GM18858 (cell line): ENCODE data around the gene ZFPM1.

ENCODE experiments used
- ATAC-seq: cut with Tn5 transposase; IDR thresholded peaks from one replicate; pipeline ENCODE4 v1.9.1; 2021; ENCODE audit not compliant: unreplicated experiment

The ZFPM1 gene

DNA sequence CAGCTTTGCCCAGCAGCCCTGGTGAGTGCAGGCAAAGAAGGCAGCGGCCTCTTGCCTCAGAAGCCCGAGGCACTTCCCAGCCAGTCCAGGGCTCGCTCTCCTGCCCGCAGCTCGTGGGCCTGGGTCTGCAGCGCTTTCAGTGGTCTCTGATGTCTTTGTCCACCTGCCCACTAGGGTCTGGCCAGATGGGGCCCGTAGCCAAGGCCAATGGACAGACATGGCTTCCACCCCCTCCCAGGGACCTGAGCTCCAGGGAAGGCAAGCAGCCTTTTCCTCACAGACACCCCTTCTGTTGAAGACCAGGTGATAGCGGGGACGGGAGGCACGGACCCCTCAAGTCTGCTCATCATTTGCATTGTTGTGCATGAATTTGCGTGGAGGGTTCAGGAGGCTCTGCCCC, 83.4 kb downstream of the ZFPM1 start:
- no peak for ATAC-seq

DNA sequence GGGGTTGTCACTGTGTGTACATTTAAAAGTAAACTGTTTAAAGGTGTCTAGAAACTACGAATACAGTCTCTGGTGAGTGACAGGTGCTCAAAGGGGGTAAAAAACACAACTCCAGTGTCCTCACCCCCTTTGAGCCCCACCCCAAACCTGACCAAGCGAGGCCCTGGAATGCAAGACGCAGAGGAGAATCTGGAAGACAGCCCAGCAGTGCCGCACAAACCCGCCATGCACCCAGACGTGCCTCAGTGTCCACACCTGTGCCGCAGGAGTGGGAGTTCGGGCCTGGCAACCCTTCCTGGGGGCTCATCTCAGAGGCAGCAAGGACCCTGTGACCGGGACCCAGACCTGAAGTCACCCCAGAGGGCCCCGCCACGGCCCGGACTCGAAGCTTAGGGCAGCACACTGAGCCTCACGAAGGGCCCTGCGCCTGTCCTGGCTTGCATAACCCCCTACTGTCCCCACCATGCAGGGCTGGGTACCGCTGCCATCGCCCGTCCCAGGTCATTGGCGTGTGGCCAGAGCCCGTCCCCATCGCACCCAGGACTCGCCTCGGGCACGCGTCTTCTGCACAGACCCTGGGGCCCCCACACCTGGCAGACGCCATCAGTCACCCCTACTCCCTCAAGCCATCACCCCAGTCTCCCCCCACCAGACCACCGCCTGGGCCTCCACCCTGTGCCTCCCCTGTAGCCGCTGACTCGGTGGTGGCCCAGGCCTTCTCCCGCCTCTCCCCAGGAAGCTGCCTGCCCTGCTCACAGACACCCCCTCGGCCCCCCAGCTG, 84.1 kb downstream of the ZFPM1 start:
- ATAC-seq, result no peak

DNA sequence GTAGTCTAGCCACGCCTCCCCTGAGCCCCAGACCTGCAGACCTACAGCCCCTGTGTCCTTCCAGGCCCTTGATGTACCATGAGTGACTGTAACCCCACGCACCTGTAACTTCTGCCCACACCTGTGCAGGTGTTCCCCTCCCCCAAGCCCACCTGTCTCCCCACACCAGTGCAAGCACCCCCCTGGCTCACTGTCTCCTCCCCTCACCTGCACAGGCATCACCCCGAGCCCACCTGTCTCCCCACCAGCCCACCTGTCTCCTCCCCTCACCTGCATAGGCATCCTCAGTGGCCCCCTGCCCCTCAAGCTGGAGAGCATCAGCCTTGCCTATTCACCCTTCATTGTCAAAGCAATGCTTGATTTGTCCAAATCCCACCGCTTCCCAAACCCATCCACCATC, 84.8 kb downstream of the ZFPM1 start:
- no peak for ATAC-seq

DNA sequence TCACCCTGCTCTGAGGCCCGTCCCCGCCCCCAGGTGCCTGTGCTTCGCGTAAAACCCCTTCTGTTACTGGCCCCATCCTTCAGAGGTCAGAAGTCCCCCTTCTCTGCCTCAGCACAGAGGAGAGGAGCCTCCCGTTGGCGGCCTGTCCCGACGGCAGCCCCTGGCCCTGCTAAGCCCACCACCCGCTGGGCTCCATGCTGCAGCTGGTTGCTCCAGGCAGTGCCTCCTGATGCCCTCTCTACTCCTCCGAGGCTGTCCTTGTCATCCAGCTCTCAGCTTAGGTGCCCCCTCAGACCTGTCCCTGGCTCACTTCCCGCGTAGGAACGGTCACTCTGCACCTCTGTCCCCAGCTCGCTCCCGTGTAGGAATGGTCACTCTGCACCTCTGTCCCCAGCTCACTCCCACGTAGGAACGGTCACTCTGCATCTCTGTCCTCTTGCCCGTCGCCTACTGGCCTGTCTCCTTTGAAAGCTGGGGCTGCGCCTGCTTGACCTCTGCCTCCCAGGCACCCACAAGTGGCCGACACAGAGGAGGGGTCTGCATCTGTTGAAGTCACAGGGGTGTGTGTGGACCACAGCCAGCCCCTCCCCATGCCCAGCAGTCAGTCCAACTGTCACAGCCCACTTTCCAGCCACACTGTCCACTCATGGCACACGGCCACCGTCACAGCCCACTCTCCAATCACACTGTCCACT, 85.4 kb downstream of the ZFPM1 start:
- no peak for ATAC-seq

DNA sequence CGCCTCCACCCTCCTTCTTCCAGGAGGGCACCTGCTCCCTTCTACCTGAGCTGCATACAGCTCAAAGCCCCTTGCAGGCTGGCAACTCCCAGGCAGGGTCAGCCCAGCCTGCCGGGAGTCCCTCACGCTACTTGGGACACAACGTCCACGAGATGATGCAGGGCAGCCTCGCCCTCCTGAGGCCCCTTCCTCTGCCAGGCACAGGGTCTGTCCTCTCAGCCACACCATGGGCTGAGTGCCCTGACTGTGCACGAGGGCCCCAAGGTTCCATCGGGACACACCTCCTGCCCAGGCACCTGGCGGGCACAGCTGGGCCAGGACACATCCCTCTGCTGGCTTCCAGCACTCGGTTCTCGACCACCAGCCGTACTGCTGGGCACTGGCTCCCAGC, 86.2 kb downstream of the ZFPM1 start:
- ATAC-seq, result no peak

DNA sequence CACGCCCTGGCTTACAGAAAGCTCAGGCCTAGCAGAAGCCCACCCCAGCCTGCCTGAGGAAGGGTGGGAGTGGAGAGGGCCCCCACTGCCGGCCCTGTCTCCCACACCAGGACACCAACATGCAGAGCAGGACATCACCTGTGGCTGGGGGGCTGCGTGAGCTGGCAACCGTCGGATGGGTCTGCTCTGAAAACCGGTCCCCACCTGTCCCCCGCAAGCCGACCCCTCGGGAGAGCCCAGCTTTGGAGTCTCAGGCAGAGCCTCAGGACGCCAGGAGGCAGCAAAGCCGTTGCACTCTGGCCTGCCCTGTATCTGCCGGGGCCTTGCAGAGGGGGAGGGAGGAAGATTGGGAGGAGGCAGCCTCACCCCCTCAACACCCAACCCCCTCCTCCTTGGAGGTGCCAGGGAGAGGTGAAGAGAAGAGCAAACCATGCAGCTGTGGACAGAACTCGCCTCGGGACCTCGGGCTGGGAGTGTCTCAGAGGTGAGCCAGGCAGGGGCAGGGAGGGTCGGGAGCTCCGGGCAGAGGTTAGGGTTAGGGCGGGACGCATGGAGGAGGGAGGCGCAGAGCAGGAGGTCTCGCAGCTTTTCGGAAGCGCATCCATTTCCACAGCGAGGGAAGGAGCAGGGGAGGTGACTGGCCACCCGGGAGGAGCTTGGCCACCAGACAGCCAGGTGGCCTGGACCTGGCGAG, 86.7 kb downstream of the ZFPM1 start:
- no peak for ATAC-seq

DNA sequence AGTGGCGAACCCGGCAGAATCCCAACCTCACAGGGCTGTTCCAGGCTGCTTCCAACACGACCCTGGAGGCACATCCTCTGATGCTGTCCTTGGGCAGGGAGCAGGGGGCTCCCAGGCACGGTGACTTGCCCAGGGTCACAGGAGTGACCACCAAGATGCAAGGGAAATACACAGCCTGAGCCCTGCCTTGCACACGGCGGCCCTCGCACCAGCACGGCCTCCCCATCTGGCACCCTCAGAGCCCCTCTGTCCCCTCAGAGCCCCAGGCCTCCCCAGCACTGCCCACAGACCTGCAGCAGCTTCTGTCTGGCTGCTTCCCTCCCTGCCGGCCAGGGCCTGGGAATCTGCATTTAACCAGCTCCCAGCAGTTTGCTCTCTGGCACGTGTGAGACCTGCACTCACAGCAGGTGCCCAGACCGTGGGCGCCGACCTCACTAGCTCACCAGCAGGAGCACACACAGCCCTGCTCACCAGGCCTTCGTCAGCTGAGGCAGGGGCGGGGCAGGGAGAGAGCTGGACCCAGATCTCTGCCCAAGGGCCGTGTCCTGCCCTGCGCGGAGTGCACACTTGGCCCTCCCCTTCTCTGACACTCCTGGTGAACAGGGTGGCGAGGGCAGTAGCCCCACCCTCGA, 87.4 kb downstream of the ZFPM1 start:
- ATAC-seq, result no peak

DNA sequence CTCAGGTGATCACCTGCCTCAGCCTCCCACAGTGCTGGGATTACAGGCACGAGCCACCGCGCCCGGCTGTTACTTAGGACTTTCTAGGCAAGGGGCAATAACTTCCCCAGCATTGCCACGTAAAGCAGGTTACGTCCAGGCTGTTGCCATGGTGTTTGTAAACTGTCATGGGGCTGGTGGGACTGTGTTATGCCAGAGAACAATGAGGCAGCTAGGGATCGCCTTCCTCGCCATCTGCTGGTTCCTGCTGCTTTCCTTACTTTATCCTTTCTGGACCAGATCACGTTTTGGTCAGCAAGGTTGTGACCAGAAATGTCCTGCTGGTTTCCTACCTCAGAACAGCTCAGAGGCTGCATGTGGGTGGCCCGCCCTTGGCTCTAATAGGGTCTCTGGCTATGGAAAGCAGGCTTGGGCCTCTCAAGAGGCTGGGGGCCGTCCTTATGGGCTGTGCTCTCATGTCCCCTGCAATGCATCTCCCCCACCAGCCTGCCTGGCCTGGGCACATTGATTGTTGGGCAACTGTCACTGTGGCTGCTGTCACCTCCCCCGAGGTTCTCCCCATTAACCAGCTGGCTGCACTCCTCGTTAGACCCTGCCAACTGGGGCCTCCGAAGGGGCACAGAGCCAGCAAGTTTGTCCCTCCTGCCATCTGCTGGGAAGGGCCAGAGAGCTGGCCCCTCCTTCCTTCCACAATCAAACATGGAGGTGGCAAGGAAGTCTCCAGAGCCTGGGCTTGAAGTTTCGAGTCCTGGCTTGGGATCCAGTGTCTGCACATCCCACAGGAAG, 88.9 kb downstream of the ZFPM1 start:
- ATAC-seq, result no peak

DNA sequence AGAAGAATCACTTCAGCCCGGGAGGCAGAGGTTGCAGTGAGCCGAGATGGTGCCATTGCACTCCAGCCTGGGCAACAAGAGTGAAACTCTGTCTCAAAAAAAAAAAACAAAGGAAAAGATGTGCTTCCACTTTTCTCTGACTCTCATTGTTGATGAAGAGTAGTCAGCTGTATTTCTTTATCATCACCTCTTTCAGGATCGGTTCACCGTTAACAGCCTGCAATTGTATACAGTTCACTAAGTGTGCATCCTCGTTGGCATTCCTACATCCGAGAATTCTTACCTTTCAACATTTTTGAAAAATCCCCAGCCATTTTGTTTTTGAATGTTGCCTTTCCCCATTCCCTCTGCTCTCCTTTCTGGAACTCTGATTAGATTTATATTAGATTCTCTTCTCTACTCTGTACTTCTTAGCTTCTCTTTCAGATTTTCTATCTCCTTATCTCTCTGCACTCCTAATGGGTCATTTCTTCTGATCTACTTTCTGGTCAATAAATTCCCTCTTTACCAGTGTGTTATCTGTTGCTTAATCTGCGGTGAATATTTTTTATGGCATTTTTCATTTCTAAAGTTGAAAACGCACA, 90.2 kb downstream of the ZFPM1 start:
- no peak for ATAC-seq

DNA sequence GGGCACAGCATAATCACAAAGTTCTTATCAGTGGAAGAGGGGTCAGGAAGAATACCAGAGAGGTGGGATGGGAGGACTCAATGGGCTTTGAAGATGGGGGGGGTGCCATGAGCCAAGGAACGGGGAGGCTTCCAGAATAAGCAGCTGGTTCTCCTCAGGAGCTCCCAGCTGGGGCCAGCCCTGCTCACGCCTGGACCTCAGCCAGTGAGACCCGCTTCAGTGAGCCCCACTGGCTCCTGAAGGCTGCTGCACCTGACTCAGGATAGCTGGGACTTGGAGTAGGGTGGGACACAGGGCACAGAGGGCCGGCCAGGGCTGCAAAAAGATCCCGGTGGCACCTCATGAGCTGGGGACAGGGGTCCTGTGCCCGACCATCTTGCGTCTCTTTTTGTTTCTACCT, 92.7 kb downstream of the ZFPM1 start:
- ATAC-seq, result no peak

DNA sequence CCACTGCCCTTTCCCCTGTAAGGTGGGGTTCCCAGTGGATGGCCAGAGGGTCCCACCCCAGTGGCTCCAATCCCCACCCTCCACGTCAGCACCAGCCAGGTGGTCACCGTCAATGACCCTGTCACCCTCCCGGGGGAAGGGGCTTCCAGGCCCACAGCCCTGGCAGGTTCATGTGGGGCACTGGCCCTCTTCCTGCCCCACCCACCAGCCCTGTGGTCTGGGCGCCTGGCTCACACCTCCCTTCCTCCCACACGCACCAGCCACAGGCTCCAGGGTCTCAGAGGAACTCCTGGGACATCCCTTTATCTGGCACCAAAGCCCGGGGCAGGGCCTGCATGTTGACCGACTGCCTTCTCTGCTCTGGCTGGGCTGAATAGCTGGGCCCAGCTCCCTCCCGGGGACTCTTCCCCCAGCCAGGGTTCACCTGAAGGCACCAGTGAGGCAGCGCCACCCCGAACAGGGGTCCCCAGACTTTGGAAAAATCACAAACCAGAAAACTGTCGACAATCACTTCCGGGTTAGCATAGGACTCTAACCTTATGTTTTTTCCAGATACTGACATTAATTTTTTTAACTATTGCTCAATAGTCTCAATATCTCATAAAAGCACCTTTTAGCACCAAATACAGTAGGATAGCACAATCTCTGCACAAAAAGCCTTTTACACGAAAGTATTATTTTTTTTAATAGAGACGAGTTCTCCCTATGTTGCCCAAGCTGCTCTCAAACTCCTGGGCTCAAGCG, 95.2 kb downstream of the ZFPM1 start:
- ATAC-seq, result no peak

DNA sequence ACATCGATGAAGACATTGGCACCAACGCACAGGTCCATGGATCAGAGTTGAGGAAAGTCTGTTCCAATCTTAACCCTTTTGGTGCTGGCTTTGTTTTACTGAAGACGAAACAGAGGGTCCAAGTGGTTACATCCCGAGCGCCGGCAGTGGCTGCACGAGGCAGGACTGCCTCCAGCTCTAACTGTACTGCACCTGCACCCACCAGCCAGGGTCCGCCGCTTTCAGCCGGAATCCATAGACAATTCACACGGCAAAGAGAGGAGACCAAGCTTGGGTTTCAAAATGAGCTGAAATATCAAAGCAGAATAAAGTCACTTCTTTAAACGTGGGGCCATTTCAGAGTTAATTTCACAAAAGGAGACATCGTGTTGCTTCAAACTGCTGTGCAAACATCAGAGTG, 95.9 kb downstream of the ZFPM1 start:
- no peak for ATAC-seq

DNA sequence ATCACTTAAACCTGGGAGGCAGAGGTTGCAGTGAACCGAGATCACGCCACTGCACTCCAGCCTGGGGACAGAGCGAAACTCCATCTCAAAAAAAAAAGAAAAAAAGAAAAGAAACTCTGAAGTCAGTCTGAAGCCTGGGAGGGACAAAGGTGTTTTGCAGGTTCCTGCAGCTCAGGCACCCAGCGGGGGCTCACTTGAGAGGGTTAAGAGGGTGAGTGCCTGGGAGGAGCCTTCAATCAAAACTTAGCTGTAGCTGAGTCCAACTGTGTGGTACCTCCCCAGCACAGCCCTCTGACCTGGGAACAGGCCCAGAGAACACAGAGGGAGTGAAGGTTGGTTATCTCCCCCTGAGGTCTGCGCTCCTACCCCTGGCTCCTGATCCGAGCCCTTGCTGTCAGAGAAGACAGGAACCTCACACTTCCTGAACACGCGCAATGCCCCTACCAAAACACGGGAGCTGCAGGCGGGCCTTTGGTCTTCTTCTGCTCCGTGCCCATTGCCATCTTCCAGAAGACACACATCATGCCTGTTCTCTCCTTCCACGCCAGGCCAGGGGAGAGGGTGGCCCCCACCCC, 96.7 kb downstream of the ZFPM1 start:
- ATAC-seq, result no peak

DNA sequence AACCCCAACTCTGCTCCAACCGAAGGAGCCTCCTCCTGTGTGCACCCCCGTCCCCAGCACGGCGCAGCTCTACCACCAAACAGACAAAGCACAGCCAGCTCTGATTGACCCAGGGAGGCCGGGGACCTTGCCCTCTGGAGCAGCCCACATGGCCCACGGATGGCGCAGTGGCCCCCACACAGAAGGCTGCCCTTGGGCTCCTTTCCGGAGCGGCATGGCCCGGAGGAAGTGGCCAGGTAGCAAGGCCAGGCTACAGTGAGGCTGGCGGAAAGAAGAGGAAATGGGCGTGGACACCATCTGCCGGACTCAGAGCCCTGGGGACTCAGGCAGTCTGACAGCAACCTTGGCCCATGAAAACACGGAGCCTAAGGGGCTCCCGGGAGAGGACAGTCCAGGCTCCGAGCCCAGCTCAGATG, 97.2 kb downstream of the ZFPM1 start:
- ATAC-seq, result no peak

DNA sequence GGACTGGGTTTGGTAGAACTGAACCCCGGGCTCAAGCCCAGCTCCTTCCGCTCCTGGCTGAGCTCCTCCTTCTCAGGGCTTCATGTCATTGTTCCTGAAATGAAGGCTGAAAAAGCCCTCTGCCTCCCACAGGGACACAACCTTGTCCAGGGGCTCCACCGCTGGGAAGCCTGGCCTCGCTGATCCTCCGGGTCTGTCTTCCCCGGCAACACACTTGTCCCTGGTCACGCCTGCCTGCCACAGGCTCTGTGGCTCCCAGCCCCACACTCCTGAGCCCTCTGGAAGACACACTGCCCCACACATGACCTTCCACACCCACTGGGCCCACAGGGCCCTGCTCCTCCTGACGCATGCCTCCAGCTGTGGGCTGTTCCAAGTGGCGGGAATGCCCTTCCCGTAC, 99.1 kb downstream of the ZFPM1 start:
- ATAC-seq, result no peak

DNA sequence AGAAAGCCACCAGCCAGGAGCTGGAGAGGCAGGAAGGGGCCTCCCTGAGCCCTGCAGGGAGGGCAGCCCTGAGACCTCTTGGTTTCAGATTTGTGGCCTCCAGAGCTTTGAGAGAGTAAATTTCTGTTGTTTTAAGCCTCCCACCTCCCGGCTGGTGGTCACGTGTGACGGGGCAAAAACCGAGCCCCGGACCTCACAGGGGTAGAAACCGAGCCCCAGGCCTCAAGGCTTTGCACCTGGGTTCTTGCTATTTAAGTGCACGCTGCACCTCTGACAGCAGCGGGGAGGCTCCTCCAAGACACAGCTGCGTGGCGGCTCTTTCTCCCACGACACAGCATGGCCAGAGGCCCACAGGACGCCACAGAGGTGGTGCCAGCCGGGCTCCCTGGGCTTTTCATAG, 99.7 kb downstream of the ZFPM1 start:
- ATAC-seq, result no peak

DNA sequence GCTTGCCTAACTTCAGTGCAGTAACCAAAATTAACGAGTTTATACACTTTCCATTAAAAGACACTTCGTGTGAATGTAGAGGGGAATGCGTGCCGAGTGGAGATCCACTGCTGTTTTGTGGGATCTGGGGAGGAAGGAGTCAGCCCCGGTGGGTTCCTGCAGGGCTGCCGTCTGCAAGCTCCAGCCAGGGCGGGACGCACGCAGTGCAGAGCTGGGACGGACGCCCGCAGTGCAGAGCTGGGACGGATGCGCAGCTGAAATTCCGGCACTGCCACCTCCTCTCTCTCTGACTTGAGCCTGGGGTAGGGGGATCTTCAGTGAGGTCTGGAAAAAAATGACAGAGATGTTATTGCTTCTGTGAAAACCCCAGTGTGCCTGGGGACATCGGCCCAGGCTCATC, 100.7 kb downstream of the ZFPM1 start:
- no peak for ATAC-seq

DNA sequence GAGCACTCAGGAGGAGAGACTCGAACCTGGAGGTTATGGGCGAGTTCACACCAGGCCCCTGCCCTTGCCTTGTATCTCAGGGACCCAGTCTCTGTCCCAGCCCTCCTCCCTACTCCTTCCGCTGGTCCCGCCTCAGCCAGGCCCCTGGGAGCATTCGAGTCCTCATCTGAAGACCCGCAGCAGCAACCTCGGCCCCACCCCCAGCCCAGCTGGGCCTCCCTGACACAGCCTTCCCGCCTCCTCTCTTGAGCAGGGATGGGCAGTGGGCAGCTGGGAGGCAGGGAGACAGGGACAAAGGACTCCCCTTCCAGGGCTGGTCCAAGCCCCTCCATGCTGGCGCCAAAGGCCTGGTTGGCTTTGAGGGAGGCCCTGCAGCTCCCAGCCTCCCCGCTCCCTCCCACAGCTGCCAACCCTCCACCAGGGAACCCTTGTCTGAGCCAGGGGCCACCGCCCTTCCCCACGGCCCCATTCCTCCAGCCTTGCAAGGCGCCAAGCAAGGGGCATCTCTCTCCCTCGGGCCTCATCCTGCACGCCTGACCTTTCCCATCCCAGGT, 101.7 kb downstream of the ZFPM1 start:
- ATAC-seq, result no peak

DNA sequence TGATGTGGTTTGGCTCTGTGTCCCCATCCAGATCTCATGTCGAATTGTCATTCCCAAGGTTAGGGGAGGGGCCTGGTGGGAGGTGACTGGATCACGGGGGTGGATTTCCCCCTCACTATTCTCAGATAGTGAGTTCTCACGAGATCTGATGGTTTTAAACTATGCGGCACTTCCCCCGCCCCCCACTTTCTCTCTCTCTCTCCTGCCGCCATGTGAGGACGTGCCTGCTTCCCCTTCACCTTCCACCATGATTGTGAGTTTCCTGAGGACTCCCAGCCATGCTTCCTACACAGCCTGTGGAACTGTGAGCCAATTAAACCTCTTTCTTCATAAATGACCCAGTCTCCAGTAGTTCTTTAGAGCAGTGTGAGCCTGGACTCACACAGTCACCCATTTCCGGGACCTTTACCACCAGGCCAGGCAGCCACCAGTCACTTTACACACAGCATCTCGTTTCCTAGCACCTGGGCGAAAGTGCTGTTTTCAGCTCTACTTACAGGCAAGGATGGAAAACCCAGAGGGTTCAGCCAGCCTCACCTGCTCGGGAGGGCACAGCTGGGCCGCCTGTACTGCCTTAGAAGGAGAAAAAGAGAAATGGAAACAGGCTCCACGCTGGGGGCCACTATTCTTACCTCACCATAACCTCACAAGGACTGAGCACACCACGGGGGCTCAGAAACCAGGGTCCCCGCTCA, 103.4 kb downstream of the ZFPM1 start:
- ATAC-seq, result no peak
